ENCODE results near the gene DNHD1. TPM values are rescaled to one million over a fixed set of nuclear protein-coding genes. Genes with fewer than 3 reads are reported as not detected.
A peak's percentile ranks its signal among the peaks of the same experiment; 100 is the strongest.

Gene DNHD1
- polyA plus RNA-seq, 3 donors, result 0.24 to 21.0 (median 0.59) TPM

- H2AFZ ChIP-seq (ENCODE audit: insufficient read depth, low read depth, low read length, poor library complexity, severe bottlenecking), result peak overlapping the region; percentile 91
- peak overlapping the region; percentile 66 to 91 (median 78) for H3K27ac Mint-ChIP-seq
- H3K27me3 ChIP-seq (ENCODE audit: control insufficient read depth in 2 of 2, insufficient read depth in 2 of 2, low read length in 2 of 2), result no peaks in the 10 kb centered on the region
These were observed 22.7 kb upstream of the DNHD1 start for GRCh38 chr11:6474413-6474792.

DNA sequence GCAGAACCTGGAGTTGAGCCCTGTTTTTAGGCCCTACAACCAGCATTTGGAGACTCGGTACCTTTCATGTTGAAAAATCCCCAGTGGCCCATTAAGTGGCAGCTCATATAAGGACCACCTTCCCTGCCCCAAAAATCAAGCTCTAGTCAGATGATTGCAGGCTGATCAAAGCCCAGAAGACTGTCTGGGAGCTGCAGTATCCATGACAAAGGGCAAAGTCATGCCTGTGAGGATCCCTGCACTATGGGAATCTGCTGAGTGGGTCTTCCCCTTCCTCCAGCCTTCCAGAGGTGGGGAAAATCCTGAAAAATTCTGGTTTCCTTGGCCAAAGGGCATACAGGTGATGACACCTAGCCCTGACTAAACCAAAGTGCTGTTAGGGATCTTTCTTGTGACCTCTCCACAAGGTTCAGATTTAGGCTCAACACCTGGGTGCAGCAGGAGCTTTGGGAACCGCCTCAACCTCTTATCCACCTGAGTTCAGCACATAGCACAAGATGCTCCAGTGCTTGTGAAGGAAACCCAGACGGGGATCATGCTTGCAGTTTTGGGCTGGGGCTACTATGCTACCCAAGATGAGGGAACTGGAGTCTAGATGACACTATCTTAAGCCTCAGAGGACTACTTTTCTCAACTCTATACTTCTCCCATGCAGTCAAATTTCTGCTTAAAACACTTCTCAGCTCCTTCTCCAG lies 22.1 kb upstream of the DNHD1 start:
- peaks cover 14 to 15% of the 10 kb centered on the region in 2 donors for H3K4me1 ChIP-seq (ENCODE audit: control insufficient read depth in 1 of 2, insufficient read depth in 2 of 2, low read length in 2 of 2)
- peaks cover 9% of the 10 kb centered on the region for H3K79me2 ChIP-seq (ENCODE audit: insufficient read depth, low read length)
- intact Hi-C loops (cut with micrococcal nuclease), result loop anchor here in 1 of 2 donors (10.0 kb wide), 1 partner anchor 1510 kb away; the partner anchor contains the start of gene EIF3F
- H3K4me3 Mint-ChIP-seq, result no peak overlapping the region
- peaks cover 22 to 26% of the 10 kb centered on the region in 2 donors for H3K36me3 Mint-ChIP-seq
- no peak overlapping the region for H3K4me3 ChIP-seq (replicated peaks in 1 of 3; ENCODE audit: low read depth in 2 of 3, low read length in 3 of 3)
- TF ChIP-seq CTCF (IDR thresholded peaks at IDR 0.05), result no peak
- no peak overlapping the region for H3K9ac ChIP-seq (ENCODE audit: insufficient read depth, low read length, poor library complexity, severe bottlenecking)
- H2AFZ ChIP-seq (ENCODE audit: insufficient read depth, low read depth, low read length, poor library complexity, severe bottlenecking), result no peak overlapping the region
- H3K4me1 Mint-ChIP-seq, result peaks cover 32% of the 10 kb centered on the region
- no peaks in the 10 kb centered on the region for H3K9me3 ChIP-seq (replicated peaks in 1 of 2; ENCODE audit: control insufficient read depth in 1 of 2, insufficient read depth in 1 of 2, low read length in 2 of 2)
- H3K27ac ChIP-seq (ENCODE audit: low read depth in 1 of 2, low read length in 2 of 2), result no peak overlapping the region
- H4K20me1 ChIP-seq (ENCODE audit: insufficient read depth, low read length), result no peaks in the 10 kb centered on the region
- no peak overlapping the region for H3K4me2 ChIP-seq (replicated peaks; ENCODE audit: extremely low read depth, low read length, poor library complexity, severe bottlenecking)
- peaks cover 0 to 2% (median 0%) of the 10 kb centered on the region in 7 donors for H3K9me3 Mint-ChIP-seq
- H3K27ac Mint-ChIP-seq, result peak overlapping the region in 5 of 7 donors; percentile 9 to 87 (median 65)
- 93% methylated on average over 3 of the region's 3 CpGs for WGBS (ENCODE audit: insufficient coverage)
- H3K36me3 ChIP-seq (replicated peaks in 1 of 2; ENCODE audit: control insufficient read depth in 1 of 2, insufficient read depth in 2 of 2, low read length in 2 of 2), result peaks cover 22 to 29% of the 10 kb centered on the region in 2 donors
- no peak for DNase-seq
- peaks cover 0 to 7% (median 1%) of the 10 kb centered on the region in 3 donors for H3K27me3 Mint-ChIP-seq (ENCODE audit: low read depth in 3 of 3)
- H3K27me3 ChIP-seq (ENCODE audit: control insufficient read depth in 2 of 2, insufficient read depth in 2 of 2, low read length in 2 of 2), result no peaks in the 10 kb centered on the region

More at GRCh38 chr11:6474413-6474792, 22.7 kb upstream of the DNHD1 start:
- no peaks in the 10 kb centered on the region for H3K9me3 Mint-ChIP-seq
- TF ChIP-seq CTCF (IDR thresholded peaks at IDR 0.05), result no peak
- H3K27ac ChIP-seq (ENCODE audit: low read depth in 1 of 2, low read length in 2 of 2), result peak overlapping the region; percentile 61 to 63
- H3K4me1 ChIP-seq (ENCODE audit: control insufficient read depth in 1 of 2, insufficient read depth in 2 of 2, low read length in 2 of 2), result peaks cover 18 to 19% of the 10 kb centered on the region in 2 donors
- H4K20me1 ChIP-seq (ENCODE audit: insufficient read depth, low read length), result no peaks in the 10 kb centered on the region
- peaks cover 22 to 26% of the 10 kb centered on the region in 2 donors for H3K36me3 Mint-ChIP-seq
- H3K4me1 Mint-ChIP-seq, result peaks cover 27% of the 10 kb centered on the region
- intact Hi-C loops (cut with micrococcal nuclease), result loop anchor here in 1 of 2 donors (10.0 kb wide), 1 partner anchor 1510 kb away; the partner anchor contains the start of gene EIF3F
- peaks cover 0 to 7% (median 1%) of the 10 kb centered on the region in 3 donors for H3K27me3 Mint-ChIP-seq (ENCODE audit: low read depth in 3 of 3)
- H3K9ac ChIP-seq (ENCODE audit: insufficient read depth, low read length, poor library complexity, severe bottlenecking), result peak overlapping the region; percentile 79
- H3K4me3 ChIP-seq (replicated peaks in 1 of 3; ENCODE audit: low read depth in 2 of 3, low read length in 3 of 3), result peak overlapping the region; percentile 29 to 87 (median 51)
- H3K36me3 ChIP-seq (replicated peaks in 1 of 2; ENCODE audit: control insufficient read depth in 1 of 2, insufficient read depth in 2 of 2, low read length in 2 of 2), result peaks cover 22 to 29% of the 10 kb centered on the region in 2 donors
- peak overlapping the region; percentile 83 to 89 for H3K4me3 Mint-ChIP-seq
- DNase-seq, result no peak
- peaks cover 9% of the 10 kb centered on the region for H3K79me2 ChIP-seq (ENCODE audit: insufficient read depth, low read length)
- no peaks in the 10 kb centered on the region for H3K9me3 ChIP-seq (replicated peaks in 1 of 2; ENCODE audit: control insufficient read depth in 1 of 2, insufficient read depth in 1 of 2, low read length in 2 of 2)
- H3K4me2 ChIP-seq (replicated peaks; ENCODE audit: extremely low read depth, low read length, poor library complexity, severe bottlenecking), result peak overlapping the region; percentile 84
- 43% methylated on average over 1 of the region's 7 CpGs for WGBS (ENCODE audit: insufficient coverage)
